GM19372 (cell line): Measurements from ENCODE around the gene LPCAT1.
"Not testable (repeated sequence)": the region's sequence is repeated elsewhere in the genome, so short reads cannot be mapped to it uniquely, and the experiment has no call there.

Experiments used
- ATAC-seq: cut with Tn5 transposase; IDR thresholded peaks from one replicate; pipeline ENCODE4 v1.9.1; 2021; ENCODE audit warnings: mild to moderate bottlenecking, low read depth, moderate library complexity; ENCODE audit not compliant: unreplicated experiment

LPCAT1 gene

DNA sequence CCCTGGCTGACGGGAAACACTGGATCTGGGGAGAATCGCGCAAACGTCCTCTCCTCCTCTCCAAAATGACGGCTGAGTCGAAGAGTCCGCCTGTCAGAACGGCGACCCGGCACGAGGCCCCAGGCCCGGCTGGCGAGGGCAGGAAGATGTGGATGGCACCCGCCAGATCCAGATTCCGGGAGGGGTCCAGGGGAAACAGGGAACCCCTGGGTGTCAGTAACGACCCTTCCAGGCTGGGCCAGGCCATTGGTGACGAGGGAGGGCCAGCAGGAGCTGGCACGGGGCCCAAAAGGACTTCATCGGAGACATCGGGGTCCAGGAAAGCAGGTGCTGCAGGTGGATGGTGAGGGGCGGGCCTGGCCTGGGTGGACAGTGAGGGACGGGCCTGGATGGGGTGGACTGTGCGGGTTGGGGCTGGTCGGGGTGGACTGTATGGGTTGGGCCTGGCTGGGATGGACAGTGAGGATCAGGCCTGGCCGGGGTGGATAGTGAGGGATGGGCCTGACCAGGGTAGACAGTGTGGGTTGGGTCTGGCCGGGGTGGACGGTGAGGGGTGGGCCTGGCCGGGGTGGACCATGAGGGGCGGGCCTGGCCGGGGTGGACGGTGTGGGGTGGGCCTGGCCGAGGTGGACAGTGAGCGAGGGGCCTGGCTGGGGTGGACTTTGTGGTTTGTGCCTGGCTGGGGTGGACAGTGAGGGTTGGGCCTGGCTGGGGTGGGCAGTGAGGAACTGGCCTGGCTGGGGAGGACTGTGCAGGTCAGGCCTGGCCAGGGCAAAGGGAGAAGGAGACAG lies 92.5 kb downstream of the LPCAT1 start:
- ATAC-seq = no peak

DNA sequence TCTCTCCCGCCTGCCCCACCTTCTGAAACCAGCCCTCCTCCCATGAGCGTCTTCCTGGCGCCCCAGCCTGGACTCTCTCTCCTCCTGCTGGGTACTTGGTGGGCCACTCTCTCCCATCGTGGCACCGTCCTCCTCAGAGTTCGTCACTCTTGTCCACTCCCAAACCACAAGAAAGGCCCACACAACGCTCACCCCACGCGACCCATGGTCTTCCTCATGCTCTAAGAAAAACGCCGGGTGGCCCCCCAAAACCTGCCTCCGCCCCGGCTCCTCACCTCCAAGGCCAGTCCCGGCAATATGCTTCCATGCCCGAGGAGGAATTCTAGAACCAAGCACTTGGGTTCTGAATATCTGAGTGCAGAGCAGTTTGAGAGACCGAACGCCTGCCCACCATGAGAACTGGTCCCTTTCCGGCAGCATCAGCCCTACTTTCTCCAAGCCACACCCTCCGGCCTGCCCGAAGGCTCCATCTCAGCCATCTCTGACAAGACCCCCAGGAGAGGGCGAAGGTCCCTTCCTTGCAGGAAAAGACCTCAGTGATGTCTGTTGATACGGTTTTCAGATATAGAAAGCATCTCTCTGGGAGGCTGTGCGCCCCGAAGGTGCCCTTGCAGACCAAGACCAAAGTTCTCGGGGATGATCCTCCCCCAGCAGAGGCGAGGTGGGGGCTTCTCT lies 93.5 kb downstream of the LPCAT1 start:
- no peak for ATAC-seq

DNA sequence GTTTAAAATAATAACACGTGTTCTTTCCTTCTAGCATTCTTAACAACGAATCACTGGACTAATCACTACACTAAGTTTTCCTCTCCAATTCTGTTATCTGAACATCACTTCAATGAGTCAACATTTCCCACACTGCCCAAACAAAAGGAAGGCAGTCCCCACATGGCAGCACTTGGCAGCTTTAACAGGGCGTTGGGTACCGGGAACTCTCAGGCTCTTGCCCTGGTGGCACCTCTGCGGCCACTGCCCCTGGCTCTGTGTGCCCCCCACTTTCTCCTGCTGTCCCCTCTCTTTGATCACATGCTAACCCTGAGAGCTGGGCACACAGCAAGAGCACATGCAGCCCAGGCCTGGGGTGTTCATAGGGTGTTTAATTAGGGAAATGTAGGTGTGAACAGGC lies 94.3 kb downstream of the LPCAT1 start:
- no peak for ATAC-seq

DNA sequence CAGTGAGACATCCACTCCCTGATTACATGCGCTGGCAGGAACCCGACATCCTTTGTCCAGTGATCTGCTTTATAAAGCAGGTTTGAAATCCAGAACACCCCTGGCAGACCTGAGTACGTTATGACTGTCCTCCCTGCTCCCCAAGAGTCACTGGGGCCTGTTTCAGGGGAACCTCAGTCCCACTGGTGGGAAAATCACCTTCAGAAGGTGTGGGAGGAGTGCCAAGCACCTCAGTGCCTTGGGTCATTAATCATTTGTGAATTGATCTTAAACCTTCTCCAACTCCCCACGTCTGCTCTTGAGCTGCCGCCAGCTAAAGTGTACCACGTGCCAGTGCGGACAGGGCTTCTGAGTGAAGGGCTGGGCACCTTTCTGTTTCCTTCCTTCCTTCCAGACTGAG lies 94.7 kb downstream of the LPCAT1 start:
- no peak for ATAC-seq

DNA sequence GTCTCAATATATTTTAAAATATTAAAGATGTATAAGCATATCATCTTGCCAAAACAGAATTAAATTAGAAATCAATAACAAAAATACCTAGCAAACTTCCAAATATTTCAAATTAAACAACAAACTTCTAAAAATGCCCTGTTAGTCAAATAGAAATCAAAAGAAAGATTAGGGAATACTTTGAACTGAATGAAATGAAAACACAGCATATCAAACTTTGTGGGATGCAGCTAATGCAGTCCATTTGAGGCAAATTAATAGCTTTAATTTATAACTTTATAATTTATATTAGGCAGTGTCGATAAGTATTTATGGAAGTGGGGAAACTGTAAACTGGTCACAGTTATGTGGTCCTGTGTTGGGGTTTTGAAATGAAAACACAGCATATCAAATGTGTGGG lies 95.7 kb downstream of the LPCAT1 start:
- no peak for ATAC-seq

DNA sequence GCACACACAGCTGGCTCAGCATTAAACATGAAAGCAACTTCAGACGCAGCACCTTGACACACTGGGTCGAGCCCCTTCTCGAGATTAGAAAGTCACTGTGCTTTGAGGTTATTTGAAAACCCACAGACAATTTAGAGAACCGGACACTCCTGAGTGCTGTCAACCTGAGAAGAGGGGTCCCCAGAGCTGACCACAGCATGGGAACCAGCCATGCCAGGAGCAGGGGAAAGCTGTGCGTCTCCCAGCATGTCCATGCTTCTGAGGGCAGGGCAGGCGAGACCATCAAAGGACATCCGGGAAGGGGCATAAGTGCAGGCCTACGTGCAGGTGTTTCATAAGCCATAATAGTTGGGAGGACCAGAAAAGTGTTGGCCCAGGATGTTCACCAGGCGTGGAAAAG lies 99.0 kb downstream of the LPCAT1 start:
- no peak for ATAC-seq

DNA sequence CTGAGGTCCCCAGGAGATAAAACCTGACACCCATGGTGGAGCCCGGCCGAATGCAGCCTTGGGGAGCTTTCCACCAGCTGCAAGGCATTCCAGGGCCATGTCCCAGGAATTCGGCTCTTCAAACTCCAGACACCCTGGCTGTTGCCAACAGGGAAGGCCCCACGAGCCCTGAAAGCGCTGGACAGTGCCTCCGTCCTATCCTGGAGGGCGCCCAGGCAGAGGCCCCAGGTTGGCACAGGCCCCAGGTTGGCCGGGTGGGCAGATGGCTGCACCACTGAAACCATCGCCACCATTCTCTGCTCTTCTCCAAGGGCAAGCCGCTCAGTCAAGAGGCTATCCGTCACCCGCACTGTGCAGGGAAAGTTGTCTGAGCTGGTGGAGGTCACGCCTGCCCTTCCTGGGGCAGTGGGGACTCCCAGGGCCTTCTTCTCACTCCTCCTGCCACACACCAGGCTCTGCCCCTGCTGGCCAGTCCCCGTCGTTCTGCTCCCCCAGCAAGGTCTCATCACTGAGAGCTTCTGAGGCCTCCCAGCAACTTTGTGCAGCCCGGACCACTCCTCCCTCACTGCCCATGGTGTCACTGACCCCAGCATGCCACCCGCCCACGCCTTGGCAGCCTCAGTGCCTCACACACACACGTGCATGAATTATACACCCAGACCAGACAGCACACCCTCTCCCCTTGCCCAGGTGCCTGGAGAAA lies 99.7 kb downstream of the LPCAT1 start:
- no peak for ATAC-seq

DNA sequence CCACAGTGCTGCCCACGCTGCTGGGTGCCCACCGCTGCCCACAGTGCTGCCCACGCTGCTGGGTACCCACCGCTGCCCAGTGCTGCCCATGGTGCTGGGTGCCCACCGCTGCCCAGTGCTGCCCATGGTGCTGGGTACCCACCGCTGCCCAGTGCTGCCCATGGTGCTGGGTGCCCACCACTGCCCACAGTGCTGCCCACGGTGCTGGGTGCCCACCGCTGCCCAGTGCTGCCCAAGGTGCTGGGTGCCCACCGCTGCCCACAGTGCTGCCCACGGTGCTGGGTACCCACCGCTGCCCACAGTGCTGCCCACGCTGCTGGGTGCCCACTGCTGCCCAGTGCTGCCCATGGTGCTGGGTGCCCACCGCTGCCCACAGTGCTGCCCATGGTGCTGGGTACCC lies 101.2 kb downstream of the LPCAT1 start:
- ATAC-seq = not testable (repeated sequence)

DNA sequence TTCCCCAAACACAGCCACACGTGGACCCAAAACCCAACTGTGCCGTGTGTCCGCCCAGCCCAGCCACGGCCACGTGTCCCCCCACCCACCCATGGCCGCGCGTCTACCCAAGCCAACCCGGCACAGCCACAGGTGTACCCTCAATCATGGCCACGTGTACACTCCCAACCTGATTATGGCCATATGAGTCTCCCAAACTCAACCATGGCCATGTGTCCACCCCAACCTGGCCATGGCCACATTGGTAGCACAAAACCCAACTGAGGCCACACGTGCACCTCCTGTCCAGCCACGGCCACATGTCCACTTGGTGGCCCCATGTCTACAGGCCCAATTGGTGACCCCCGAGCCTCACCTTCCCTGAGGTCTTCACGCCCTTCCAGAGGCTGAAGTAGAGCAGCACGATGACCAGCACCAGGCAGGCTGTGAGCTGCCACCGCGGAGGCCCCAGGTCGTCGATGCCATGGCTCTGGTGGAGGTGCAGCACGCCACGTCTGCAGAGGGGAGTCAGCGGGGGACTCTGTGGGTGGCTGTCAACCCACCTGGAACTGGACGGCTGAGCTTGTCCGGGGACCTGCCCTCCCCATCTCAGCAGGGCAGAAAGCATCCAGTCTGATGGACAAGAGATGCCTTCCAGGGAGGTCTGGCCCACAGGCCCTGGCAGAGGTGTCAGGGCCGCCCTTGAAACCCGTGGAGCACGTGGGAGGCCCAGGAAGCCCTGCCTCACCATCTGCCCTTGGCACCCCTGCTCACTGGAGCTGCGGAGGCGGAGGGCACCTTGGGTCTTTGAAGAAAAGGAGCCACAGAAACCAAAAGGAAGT lies 102.0 kb downstream of the LPCAT1 start:
- ATAC-seq = no peak

DNA sequence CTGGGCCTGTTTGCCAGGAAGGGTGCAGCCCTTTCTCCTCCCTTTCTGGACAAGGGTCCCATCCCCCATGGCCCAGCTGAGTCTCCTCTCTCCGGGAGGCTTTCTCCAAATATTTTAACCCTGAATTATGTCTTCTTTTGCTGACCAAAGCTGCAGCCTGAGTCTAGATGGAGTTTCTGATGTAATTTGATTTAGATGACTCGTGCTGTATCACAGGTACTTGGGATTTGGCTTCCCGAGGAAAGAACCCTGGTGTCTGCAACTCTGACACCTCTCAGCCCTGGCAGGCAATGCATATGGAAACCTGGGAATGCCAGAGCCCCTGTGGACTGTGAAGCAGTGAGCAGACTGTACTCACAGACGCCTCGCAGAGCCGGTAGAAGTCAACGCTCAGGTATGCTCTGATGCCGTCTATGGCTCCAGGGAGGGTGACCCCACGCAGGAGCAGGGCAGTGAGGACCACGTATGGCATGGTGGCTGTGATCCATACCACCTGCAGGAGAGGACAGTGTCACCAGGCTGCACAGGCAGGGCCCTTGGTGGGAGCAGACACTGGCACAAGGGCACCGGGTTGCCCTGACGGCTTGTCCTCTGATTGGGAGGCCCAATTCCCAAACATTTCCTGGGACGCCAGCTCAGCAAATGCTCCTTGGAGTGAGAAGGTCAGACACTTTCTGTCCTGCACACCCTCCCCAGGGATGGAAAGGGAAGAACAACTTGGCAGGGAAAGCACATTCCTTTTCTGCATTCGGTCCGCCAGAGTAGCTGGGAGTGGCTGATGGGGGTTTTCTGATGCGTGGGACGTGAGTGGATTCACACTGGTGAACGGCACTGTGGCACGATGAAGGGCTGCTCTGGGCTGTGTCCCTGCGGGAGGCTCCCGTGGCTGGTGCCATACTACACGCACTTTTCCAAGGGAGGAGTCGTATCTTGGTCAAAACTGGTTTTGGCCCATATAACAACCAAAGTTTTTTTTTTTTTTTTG lies 103.3 kb downstream of the LPCAT1 start:
- ATAC-seq = no peak

DNA sequence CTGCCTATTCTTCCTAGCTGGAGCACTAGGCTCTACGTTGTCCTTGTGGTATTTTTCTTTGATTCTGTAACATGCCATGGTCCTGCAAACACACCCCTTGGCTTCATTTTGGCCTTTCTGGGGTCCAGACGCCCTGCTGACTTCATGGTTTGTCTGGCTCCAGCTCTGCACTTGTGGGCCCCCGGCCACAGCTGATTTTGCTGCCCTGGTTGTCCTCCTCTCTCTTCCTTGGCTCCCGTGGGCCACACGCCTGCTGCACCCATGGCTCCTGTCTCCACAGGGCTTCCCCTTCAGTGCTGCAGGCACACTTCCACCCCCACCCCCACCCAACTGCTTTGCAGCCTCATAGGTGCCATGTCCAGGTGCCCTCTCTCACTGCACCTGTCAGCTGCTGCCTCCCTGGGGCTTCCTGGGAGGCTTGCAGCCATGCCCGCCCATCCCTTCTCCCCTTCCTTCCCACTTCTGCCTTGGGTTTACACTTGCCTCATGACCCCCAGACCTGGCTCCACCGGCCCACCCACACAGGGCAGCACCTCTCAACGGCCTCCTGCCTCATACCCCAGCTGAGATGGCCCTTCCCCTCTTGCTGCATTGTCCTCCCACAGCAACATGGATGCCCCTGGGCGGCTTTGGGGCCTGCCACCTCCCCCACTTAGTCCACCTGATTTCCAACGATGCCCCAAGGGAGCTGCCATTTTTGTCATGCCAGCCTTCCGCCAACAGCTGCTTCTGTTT lies 104.1 kb downstream of the LPCAT1 start:
- ATAC-seq = no peak

DNA sequence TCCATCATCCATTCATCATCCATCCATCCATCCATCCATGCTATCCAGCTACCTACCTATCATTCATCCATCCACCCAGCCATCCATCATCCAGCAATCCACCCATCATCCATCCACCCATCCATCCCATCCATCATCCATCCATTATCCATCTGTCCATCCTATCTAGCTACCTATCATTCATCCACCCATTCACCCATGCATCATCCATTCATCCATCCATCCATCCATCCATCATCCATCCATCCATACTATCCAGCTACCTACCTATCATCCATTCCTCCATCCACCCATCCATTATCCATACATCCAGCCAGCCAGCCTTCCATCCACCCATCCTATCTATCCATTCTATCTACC lies 104.9 kb downstream of the LPCAT1 start:
- no peak for ATAC-seq

DNA sequence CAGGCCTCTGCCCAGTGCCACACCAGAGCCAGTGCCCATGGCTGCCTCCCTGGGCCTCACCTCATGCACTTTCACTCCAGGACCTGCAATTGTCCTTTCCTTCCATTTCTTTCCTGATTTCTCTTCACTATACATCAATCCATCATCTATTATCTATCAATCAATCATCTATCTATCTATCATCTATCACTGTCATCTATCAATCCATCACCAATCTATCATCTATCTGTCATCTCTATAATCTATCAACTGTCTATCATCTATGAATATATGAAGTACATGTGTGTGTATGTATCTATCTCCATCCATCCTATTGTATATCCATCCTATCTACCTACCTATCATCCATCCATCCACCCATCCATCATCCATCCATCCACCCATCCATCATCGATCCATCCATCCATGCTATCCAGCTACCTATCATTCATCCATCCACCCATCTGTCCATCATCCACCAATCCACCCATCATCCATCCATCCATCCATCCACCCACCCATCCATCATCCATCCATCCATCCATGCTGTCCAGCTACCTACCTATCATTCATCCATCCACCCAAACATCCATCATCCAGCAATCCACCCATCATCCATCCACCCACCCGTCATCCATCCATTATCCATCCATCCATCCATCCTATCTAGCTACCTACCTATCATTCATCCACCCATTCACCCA lies 105.4 kb downstream of the LPCAT1 start:
- no peak for ATAC-seq

DNA sequence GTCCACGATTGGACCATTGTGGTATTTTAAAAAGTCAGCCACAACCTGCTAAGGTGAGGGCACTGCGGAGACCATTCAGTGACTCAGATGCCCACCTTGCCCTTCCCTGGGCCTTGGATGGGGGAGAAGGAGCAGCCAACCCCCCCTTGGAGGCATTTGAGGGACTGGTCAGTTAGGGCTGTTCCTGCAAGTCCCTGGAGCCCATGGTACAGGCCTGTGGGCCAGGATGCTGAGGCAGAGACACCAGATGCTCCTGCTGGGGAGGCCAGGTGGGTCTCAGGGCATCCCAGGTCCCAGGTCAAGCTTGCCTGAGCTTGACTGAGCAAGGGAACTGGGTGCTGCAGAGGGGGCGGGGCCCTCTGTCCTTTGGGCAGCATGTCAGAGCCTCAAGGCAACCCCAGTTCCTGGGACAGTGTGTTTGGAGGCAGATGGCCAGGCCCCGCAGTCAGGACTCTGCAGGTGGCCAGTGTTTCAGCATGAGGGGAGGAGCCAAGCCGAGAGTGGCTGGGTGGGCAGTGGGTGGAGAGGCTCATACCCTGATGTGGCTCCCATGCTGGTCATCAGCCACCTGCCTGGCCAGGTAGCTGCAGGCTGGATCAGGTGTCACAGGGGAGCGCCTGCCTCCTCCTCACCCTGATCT lies 106.1 kb downstream of the LPCAT1 start:
- ATAC-seq = no peak

DNA sequence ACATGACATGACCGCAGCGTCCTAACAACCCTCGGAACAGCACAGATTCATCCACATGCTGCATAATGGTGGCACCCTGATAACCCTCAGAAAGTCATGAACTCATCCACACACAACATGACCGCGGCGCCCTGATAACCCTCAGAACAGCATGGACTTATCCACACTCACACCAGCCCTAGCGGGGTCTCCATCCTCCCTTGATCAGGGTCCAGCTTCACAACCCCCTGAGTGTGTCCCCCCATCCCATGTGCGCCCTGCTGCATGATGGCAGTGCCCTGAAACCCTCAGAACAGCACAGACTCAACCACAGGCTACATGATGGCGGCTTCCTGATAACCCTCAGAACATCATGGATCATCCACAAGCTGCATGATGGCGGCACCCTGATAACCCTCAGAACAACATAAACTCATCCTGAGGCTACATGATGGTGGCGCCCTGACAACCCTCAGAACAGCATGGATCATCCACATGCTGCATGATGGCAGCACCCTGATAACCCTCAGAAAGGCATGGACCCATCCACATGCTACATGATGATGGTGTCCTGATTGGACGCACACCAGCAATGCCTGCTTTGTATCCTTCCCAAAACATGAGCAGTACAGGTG lies 106.8 kb downstream of the LPCAT1 start:
- no peak for ATAC-seq

DNA sequence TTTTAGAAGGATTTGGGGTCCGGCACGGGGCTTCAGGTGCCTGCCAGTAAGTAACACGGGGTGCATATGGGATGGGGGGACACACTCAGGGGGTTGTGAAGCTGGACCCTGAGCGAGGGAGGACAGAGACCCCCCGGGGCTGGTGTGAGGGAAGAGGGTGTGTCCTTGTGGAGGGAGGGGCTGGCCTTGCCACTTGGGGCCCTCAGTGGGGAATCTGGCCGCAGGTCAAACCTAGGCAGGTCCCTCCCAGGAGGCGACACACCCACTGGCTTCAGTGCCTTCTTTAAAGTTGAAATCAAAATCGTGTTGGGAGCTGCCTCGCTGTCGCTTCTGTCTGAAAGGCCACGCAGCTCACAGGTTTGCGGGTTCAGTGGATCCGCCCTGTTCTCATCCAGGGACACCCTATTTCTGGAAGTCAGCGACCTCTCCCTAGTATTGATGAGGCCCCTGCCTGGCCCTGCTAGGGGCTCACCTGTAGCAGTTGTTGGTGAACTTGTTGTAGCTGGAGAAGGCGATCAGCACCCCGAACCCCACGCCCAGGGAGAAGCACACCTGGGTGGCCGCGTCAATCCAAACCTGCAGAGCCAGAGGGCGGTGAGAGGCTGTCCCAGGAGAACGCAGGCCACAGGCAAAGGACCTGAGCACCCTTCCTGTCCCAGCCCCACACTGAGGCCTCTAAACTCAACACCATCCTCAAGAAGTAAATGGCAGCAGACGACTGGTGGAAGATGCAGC lies 108.0 kb downstream of the LPCAT1 start:
- ATAC-seq = no peak

DNA sequence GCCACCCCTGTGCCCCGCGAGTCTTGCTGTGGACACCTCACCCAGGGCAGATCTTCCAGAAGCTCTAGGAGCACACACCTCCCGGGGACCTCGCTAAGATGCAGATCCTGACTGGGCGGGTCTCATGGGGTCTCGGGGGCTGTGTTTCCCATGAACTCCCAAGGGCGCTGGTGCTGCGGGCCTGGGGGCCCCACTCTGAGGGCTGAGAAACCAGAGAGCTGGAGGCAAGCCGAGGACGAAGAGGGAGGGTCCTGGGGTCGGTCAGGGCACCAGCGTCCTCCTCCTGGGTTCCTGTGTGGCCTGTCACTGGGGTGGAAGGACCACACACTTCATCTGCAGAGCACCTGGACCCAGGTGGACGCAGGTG lies 108.7 kb downstream of the LPCAT1 start:
- no peak for ATAC-seq
